ENCODE data around the gene BRD7.

The BRD7 gene

GRCh38 chr16:50378417-50378816 is 9.6 kb upstream of the BRD7 start:
- Mint-ChIP-seq H3K4me3 (no peak overlapping the region), H3K36me3 (ENCODE audit: low read depth) (no peaks in the 10 kb centered on the region), H3K27me3 (ENCODE audit: low read depth) (peaks cover 12% of the 10 kb centered on the region), H3K27ac (no peak overlapping the region), H3K4me1 (ENCODE audit: low read depth) (no peaks in the 10 kb centered on the region), H3K9me3 (no peaks in the 10 kb centered on the region)
- DNase-seq (ENCODE audit: low spot score): no peak

DNA sequence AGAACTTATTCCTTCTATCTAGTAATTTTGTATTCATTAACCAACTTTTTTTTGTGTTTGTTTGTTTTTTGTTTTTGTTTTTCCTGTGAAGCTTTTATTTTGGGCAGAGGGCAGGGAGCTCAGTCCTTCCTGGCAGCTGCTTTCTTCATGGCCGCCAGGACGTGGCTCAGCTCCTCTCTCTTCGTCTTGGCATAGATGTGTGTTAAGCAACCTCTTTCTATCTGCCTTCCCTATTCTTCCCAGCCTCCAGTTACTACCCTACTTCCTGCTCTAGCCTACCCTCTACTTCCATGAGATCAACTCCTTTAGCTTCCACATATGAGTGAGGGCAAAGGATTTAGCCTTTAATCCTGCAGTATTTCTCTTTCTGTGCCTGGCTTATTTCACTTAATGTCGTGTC is 8.2 kb upstream of the BRD7 start:
- H3K27ac Mint-ChIP-seq: no peak overlapping the region
- no peaks in the 10 kb centered on the region for H3K4me1 Mint-ChIP-seq (ENCODE audit: low read depth)
- no peaks in the 10 kb centered on the region for H3K36me3 Mint-ChIP-seq (ENCODE audit: low read depth)
- DNase-seq (ENCODE audit: low spot score): no peak
- H3K27me3 Mint-ChIP-seq (ENCODE audit: low read depth): peaks cover 8% of the 10 kb centered on the region
- no peaks in the 10 kb centered on the region for H3K9me3 Mint-ChIP-seq
- H3K4me3 Mint-ChIP-seq: no peak overlapping the region

- no peak overlapping the region for H3K27ac Mint-ChIP-seq
Measured at GRCh38 chr16:50373780-50374179, 5.0 kb upstream of the BRD7 start.

DNA sequence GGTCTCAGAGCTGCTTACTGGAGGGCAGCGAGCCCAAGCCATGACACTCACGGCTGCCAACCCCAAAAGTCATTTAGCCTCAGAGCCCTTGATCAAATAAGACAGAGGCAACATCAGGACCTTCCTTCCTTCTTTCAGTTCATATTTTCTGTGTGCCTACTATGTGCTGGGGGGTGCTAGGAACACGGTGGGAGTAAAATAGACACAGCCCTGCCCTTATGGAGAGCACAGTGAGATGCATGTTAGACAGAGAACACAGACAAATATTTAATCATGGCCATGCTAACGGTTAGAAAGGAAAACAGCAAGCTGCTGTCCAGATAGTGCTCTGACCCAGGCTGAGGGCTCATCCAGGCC is 4.5 kb upstream of the BRD7 start:
- no peak for DNase-seq (ENCODE audit: low spot score)
- Mint-ChIP-seq H3K4me3 (no peak overlapping the region), H3K4me1 (ENCODE audit: low read depth) (peaks cover 9% of the 10 kb centered on the region), H3K9me3 (no peaks in the 10 kb centered on the region), H3K36me3 (ENCODE audit: low read depth) (peaks cover 2% of the 10 kb centered on the region), H3K27me3 (ENCODE audit: low read depth) (peaks cover 8% of the 10 kb centered on the region), H3K27ac (no peak overlapping the region)

More at GRCh38 chr16:50373780-50374179, 5.0 kb upstream of the BRD7 start:
- H3K9me3 Mint-ChIP-seq: no peaks in the 10 kb centered on the region
- no peak for DNase-seq (ENCODE audit: low spot score)
- H3K36me3 Mint-ChIP-seq (ENCODE audit: low read depth): peaks cover 2% of the 10 kb centered on the region
- peaks cover 9% of the 10 kb centered on the region for H3K4me1 Mint-ChIP-seq (ENCODE audit: low read depth)
- H3K4me3 Mint-ChIP-seq: no peak overlapping the region
- peaks cover 8% of the 10 kb centered on the region for H3K27me3 Mint-ChIP-seq (ENCODE audit: low read depth)

DNA sequence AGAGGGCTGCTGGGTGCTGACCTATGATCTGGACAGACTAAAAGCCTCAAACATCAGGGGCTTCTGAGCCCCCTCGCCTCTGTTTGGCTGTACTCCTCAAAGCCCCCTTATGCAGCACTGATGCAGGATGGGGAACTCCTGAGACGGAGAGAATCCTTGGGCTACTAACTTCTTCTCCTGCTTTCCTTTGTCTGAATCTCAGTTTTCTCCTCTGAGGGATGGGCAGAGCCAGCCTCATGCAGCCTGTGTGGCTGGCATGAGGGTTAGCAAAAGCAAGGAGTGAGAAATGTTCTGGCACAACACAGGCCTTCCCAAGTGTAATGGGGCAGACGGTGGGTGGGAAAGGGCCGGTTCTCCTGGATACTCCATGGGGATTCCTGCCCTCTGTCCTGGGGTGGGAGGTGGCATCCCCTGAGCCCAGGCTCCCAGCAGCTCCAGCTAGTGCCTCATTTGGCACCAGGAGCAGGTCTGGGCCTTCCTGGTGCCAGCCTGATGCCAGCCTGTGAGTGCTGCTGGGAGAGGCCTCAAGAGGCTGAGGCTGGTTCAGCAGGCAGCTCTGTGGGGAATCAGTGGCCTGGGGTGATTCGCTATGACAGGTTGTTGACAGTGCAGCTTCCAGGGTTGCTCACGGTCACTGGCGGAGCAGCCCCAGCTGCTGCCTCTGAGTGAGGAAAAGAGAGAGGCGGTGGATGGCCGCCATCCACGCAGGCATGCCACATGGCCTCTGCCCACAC is 4.0 kb upstream of the BRD7 start:
- H3K27ac Mint-ChIP-seq: no peak overlapping the region
- no peaks in the 10 kb centered on the region for H3K9me3 Mint-ChIP-seq
- H3K36me3 Mint-ChIP-seq (ENCODE audit: low read depth): peaks cover 5% of the 10 kb centered on the region
- DNase-seq (ENCODE audit: low spot score): no peak
- peaks cover 8% of the 10 kb centered on the region for H3K27me3 Mint-ChIP-seq (ENCODE audit: low read depth)
- H3K4me3 Mint-ChIP-seq: no peak overlapping the region
- peaks cover 12% of the 10 kb centered on the region for H3K4me1 Mint-ChIP-seq (ENCODE audit: low read depth)

DNA sequence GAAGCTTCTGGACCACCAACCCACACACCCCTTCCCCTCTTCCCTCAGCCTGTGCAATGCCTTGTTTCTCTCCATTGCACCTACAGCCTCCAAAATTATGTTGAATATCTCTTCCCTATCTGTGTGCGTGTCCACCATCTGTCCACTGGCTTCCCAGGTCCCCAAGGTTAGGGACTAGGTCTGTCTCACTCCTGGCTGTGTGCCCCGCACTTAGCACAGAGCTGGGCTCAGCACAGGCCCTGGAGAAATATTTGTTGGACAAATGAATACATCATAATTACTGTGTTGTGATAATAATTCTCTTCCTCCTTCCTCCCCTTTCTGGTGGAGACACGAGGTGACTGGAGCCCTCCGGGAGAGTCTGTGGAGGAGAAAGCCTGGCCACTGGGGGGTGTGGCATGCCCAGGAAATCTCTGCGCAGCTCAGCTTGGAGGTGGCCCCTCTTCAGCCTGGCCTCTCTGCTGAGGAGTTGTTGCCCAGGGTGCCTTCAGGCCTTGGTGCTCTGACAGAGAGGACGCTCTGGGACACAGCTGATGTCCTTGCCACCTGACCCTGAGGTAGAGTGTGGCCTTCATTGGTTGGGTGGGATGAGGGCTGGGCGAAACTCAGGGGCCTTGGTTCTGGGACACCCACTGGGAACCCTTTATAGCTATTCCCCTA is 3.3 kb upstream of the BRD7 start:
- no peak overlapping the region for H3K4me3 Mint-ChIP-seq
- peaks cover 9% of the 10 kb centered on the region for H3K36me3 Mint-ChIP-seq (ENCODE audit: low read depth)
- no peak for DNase-seq (ENCODE audit: low spot score)
- no peaks in the 10 kb centered on the region for H3K9me3 Mint-ChIP-seq
- peaks cover 16% of the 10 kb centered on the region for H3K4me1 Mint-ChIP-seq (ENCODE audit: low read depth)
- H3K27me3 Mint-ChIP-seq (ENCODE audit: low read depth): peaks cover 8% of the 10 kb centered on the region
- H3K27ac Mint-ChIP-seq: no peak overlapping the region

- peaks cover 8% of the 10 kb centered on the region for H3K27me3 Mint-ChIP-seq (ENCODE audit: low read depth)
- no peak overlapping the region for H3K4me3 Mint-ChIP-seq
- peaks cover 11% of the 10 kb centered on the region for H3K36me3 Mint-ChIP-seq (ENCODE audit: low read depth)
- no peak for DNase-seq (ENCODE audit: low spot score)
- no peaks in the 10 kb centered on the region for H3K9me3 Mint-ChIP-seq
- peaks cover 21% of the 10 kb centered on the region for H3K4me1 Mint-ChIP-seq (ENCODE audit: low read depth)
- no peak overlapping the region for H3K27ac Mint-ChIP-seq
Measured at GRCh38 chr16:50371036-50371716, 2.4 kb upstream of the BRD7 start.

DNA sequence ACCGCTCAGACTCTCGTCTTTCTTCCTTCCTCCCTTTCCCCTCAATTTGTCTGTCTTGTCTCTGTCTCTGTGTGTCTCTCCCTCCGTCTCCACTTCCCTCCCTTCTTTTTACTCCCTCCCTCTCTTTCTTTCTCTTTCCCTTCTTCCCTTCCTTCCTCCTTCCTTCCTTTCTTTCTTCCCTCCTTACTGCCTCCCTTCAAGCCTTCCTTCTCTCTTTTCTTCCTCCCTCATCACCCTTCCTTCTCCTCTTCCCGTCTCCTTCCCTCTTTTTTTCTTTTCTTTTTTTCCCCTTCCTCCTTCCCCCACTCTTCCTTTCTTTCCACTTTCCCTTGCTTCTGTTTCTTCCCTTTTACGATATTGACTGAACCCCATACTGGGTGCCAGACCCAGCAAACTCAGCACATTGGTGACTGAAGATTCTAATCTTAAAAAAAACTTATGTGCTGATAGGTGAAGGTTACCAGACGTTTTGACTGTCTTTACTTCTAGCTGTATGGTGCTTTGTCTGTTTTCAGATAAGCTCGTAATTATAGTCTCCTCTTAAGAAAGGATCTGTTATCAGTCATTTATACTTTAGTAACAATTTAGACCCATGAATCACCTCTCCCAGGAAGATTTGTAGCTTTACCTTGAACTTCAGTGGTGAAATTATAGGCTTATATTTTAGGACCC is 481 bp upstream of the BRD7 start:
- Mint-ChIP-seq H3K4me3 (peak overlapping the region; percentile 92), H3K27ac (peak overlapping the region; percentile 95), H3K36me3 (ENCODE audit: low read depth) (peaks cover 29% of the 10 kb centered on the region), H3K27me3 (ENCODE audit: low read depth) (peaks cover 2% of the 10 kb centered on the region), H3K4me1 (ENCODE audit: low read depth) (peaks cover 35% of the 10 kb centered on the region), H3K9me3 (no peaks in the 10 kb centered on the region)
- no peak for DNase-seq (ENCODE audit: low spot score)

- H3K36me3 Mint-ChIP-seq (ENCODE audit: low read depth): peaks cover 41% of the 10 kb centered on the region
- H3K27me3 Mint-ChIP-seq (ENCODE audit: low read depth): no peaks in the 10 kb centered on the region
- H3K4me3 Mint-ChIP-seq: peak overlapping the region; percentile 90
- peaks cover 41% of the 10 kb centered on the region for H3K4me1 Mint-ChIP-seq (ENCODE audit: low read depth)
- no peaks in the 10 kb centered on the region for H3K9me3 Mint-ChIP-seq
- peak overlapping the region; percentile 81 for H3K27ac Mint-ChIP-seq
- no peak for DNase-seq (ENCODE audit: low spot score)
Measured at GRCh38 chr16:50367777-50368409, 895 bp downstream of the BRD7 start.

DNA sequence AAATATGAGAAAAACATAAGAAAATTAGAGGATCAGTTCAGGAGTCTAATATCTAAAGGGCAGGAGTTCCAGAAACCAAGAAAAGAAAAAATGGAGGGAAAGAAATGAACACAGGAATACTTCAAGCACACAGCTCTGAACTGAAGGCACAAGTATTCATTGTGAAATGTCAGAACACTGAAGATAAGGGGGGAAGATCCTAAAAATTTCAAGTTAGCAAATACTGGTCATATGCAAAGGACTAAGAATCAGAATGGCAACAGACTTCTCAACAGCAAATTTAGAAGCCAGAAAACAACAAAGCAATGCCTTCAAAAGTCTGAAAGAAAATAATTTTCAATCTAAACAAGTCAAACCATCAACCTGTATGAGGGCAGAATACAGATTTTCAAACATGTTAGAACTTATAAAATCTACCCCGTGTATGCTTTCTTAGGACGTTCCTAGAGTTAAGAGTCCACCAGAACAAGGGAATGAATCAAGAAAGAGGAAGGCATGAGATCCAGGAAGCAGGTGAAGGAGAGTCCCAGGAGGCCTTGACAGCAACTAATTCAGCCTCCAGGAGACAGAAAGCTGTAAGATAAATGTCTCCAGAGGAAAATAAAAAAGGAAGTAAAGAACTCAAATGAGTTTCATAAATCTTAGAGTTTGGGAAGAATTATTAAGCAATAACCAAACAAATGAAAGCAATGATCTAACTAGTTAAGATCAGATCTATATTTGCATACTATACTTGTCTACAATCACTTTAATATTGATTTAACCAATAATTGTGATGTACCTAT is 2.8 kb downstream of the BRD7 start:
- H3K9me3 Mint-ChIP-seq: no peaks in the 10 kb centered on the region
- H3K27ac Mint-ChIP-seq: peak overlapping the region; percentile 17
- DNase-seq (ENCODE audit: low spot score): no peak
- no peaks in the 10 kb centered on the region for H3K27me3 Mint-ChIP-seq (ENCODE audit: low read depth)
- H3K4me3 Mint-ChIP-seq: peak overlapping the region; percentile 60
- H3K36me3 Mint-ChIP-seq (ENCODE audit: low read depth): peaks cover 51% of the 10 kb centered on the region
- H3K4me1 Mint-ChIP-seq (ENCODE audit: low read depth): peaks cover 46% of the 10 kb centered on the region

- DNase-seq (ENCODE audit: low spot score): no peak
- Mint-ChIP-seq H3K36me3 (ENCODE audit: low read depth) (peaks cover 59% of the 10 kb centered on the region), H3K9me3 (no peaks in the 10 kb centered on the region), H3K4me1 (ENCODE audit: low read depth) (peaks cover 42% of the 10 kb centered on the region), H3K4me3 (no peak overlapping the region), H3K27ac (no peak overlapping the region), H3K27me3 (ENCODE audit: low read depth) (no peaks in the 10 kb centered on the region)
Measured at GRCh38 chr16:50363656-50364055, 5.1 kb downstream of the BRD7 start.

- H3K27ac Mint-ChIP-seq: no peak overlapping the region
- no peaks in the 10 kb centered on the region for H3K9me3 Mint-ChIP-seq
- H3K4me1 Mint-ChIP-seq (ENCODE audit: low read depth): peaks cover 26% of the 10 kb centered on the region
- no peak for DNase-seq (ENCODE audit: low spot score)
- peaks cover 46% of the 10 kb centered on the region for H3K36me3 Mint-ChIP-seq (ENCODE audit: low read depth)
- H3K4me3 Mint-ChIP-seq: no peak overlapping the region
- no peaks in the 10 kb centered on the region for H3K27me3 Mint-ChIP-seq (ENCODE audit: low read depth)
Measured at GRCh38 chr16:50360779-50361178, 8.0 kb downstream of the BRD7 start.

All from T-helper 2 cell treated with Interferon-gamma antibody and Interleukin-4, amounts not matched to agents 5 μg/mL and 100 μg/mL, for 36 hours (primary cell).